Breast epithelium (tissue), 3 donors: ENCODE results near the gene TUBGCP2.

Experiments
- POLR2A ChIP-seq: fragments of 450-650 bp; IDR thresholded peaks from one replicate; pipeline ENCODE4 v1.6.1; 2016; ENCODE audit warnings: antibody characterized with exemption, mild to moderate bottlenecking, moderate library complexity
- POLR2AphosphoS5 ChIP-seq, 3 donors: sonication (generic); formaldehyde crosslinking; IDR thresholded peaks; one replicate each; pipeline ENCODE4 v1.6.1; 2017; ENCODE audit warnings: antibody characterized with exemption in 3 of 3
- TF ChIP-seq, protein P1 (sequence below), 3 donors: fragments of 450-650 bp; IDR thresholded peaks; one replicate each; pipeline ENCODE4 v1.5.1; 2016 to 2017; ENCODE audit warnings: antibody characterized with exemption in 3 of 3, mild to moderate bottlenecking in 3 of 3, moderate library complexity in 3 of 3

DNA sequence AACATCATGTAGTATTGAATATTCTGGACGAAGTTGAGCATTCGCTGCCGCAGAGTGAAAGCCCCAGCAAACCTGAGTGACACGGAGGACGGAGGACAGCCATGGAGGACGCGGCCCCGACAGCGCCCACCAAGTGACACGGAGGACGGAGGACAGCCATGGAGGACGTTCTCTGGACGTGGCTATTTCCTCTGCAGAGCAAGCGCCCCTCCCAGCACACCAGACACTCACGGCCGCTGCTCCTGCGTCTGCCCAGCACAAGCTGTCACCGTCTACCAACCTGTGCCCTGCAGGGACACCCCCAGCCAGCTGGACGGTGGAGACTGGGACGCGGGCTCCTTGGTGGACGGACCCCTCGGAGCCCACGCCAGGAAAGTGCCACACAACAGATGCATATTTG is 24.7 kb downstream of the TUBGCP2 start:
- TF ChIP-seq, protein P1, sequence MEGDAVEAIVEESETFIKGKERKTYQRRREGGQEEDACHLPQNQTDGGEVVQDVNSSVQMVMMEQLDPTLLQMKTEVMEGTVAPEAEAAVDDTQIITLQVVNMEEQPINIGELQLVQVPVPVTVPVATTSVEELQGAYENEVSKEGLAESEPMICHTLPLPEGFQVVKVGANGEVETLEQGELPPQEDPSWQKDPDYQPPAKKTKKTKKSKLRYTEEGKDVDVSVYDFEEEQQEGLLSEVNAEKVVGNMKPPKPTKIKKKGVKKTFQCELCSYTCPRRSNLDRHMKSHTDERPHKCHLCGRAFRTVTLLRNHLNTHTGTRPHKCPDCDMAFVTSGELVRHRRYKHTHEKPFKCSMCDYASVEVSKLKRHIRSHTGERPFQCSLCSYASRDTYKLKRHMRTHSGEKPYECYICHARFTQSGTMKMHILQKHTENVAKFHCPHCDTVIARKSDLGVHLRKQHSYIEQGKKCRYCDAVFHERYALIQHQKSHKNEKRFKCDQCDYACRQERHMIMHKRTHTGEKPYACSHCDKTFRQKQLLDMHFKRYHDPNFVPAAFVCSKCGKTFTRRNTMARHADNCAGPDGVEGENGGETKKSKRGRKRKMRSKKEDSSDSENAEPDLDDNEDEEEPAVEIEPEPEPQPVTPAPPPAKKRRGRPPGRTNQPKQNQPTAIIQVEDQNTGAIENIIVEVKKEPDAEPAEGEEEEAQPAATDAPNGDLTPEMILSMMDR (IDR thresholded peaks at IDR 0.05): no peak
- TF ChIP-seq POLR2AphosphoS5 (IDR thresholded peaks at IDR 0.05) (no peak), POLR2A (no peak)
